WTC11 (cell line): ENCODE measurements around the gene AGBL5. TPM values are rescaled to one million over a fixed set of nuclear protein-coding genes. Genes with fewer than 3 reads are reported as not detected.

Source experiments
- ATAC-seq: fragments of 200-7000 bp; cut with Tn5 transposase; 2 replicates; pipeline ENCODE4 v1.10.0; 2021; ENCODE audit warnings: mild to moderate bottlenecking, moderate library complexity
- CTCF ChIA-PET: fragments of 300-600 bp; sonication (Branson Sonifier 250); formaldehyde crosslinking; loops from one replicate; lab custom pipeline; 2021; ENCODE audit warnings: antibody characterized with exemption; lab: Charles Lee
- POLR2A ChIA-PET: fragments of 350-600 bp; sonication (Branson Sonifier 250); formaldehyde crosslinking; loops from one replicate; lab custom pipeline; 2021; ENCODE audit warnings: antibody characterized with exemption; lab: Charles Lee
- DNase-seq: peaks from one replicate; pipeline ENCODE4 v3.0.0; 2021; ENCODE audit warnings: low spot score
- H3K27ac Mint-ChIP-seq: 2 replicates; pipeline ENCODE4 v1.8.0; 2021; ENCODE audit warnings: mixed read lengths
- H3K27me3 Mint-ChIP-seq: 2 replicates; pipeline ENCODE4 v1.8.0; 2021; ENCODE audit warnings: low read depth, mild to moderate bottlenecking, moderate library complexity, mixed read lengths
- H3K36me3 Mint-ChIP-seq: 2 replicates; pipeline ENCODE4 v1.8.0; 2021; ENCODE audit warnings: mixed read lengths
- H3K4me1 Mint-ChIP-seq: 2 replicates; pipeline ENCODE4 v1.8.0; 2022; ENCODE audit warnings: mixed read lengths
- H3K4me3 Mint-ChIP-seq: 2 replicates; pipeline ENCODE4 v1.8.0; 2021; ENCODE audit warnings: mild to moderate bottlenecking, moderate library complexity, mixed read lengths
- H3K9me3 Mint-ChIP-seq: 2 replicates; pipeline ENCODE4 v1.8.0; 2021; ENCODE audit warnings: mixed read lengths
- CREB1 ChIP-seq: sonication (generic); formaldehyde crosslinking; IDR thresholded peaks from 2 replicates; pipeline ENCODE4 v1.8.0; 2023; ENCODE audit warnings: mild to moderate bottlenecking, missing genetic modification reagents
- EMX1 ChIP-seq: fragments of 250-450 bp; sonication (Bioruptor Pico); IDR thresholded peaks from 2 replicates; pipeline ENCODE4 v1.8.0; 2021; ENCODE audit warnings: mild to moderate bottlenecking
- GABPB1 ChIP-seq: sonication (generic); formaldehyde crosslinking; IDR thresholded peaks from 2 replicates; pipeline ENCODE4 v1.8.1; 2023; ENCODE audit warnings: mild to moderate bottlenecking, missing genetic modification reagents
- SP1 ChIP-seq: sonication (generic); formaldehyde crosslinking; conservative IDR thresholded peaks from 2 replicates; pipeline ENCODE4 v1.8.1; 2022; ENCODE audit warnings: missing genetic modification reagents
- STAT6 ChIP-seq: sonication (generic); formaldehyde crosslinking; conservative IDR thresholded peaks from 2 replicates; pipeline ENCODE4 v1.8.1; 2023; ENCODE audit warnings: mild to moderate bottlenecking, low read depth, missing genetic modification reagents, moderate library complexity
- TEAD1 ChIP-seq: sonication (generic); formaldehyde crosslinking; IDR thresholded peaks from 2 replicates; pipeline ENCODE4 v1.8.0; 2022; ENCODE audit warnings: mild to moderate bottlenecking, missing genetic modification reagents
- USF2 ChIP-seq: sonication (generic); formaldehyde crosslinking; IDR thresholded peaks from 2 replicates; pipeline ENCODE4 v1.8.1; 2023; ENCODE audit warnings: mild to moderate bottlenecking, missing genetic modification reagents, moderate library complexity
- ZNF281 ChIP-seq: sonication (generic); formaldehyde crosslinking; IDR thresholded peaks from 2 replicates; pipeline ENCODE4 v1.8.0; 2023; ENCODE audit warnings: mild to moderate bottlenecking, missing genetic modification reagents
- ZNF416 ChIP-seq: fragments of 250-450 bp; sonication (Bioruptor Pico); IDR thresholded peaks from 2 replicates; pipeline ENCODE4 v1.9.0; 2021; ENCODE audit warnings: mild to moderate bottlenecking, inconsistent platforms
- ZNF512 ChIP-seq: sonication (generic); formaldehyde crosslinking; IDR thresholded peaks from 2 replicates; pipeline ENCODE4 v1.8.1; 2022; ENCODE audit warnings: missing genetic modification reagents, borderline replicate concordance
- total RNA-seq: library from RNA; stranded (reverse); gene quantifications from 3 replicates; pipeline ENCODE4 v1.2.3, GENCODE V29; 2021
- TF ChIP-seq, protein P1 (sequence below): fragments of 250-450 bp; sonication (Bioruptor Pico); IDR thresholded peaks from 2 replicates; pipeline ENCODE4 v2.1.2; 2022; ENCODE audit warnings: mild to moderate bottlenecking, moderate library complexity
- TF ChIP-seq, protein P2 (sequence below): sonication (generic); formaldehyde crosslinking; IDR thresholded peaks from 2 replicates; pipeline ENCODE4 v1.8.1; 2023; ENCODE audit warnings: mild to moderate bottlenecking, moderate library complexity, missing genetic modification reagents
- TF ChIP-seq, protein P3 (sequence below): fragments of 200-600 bp; IDR thresholded peaks from 2 replicates; pipeline ENCODE4 v1.8.0; 2022; ENCODE audit warnings: antibody characterized with exemption
- TF ChIP-seq, protein P4 (sequence below): sonication (generic); formaldehyde crosslinking; IDR thresholded peaks from 2 replicates; pipeline ENCODE4 v1.8.1; 2023; ENCODE audit warnings: mild to moderate bottlenecking, missing genetic modification reagents

AGBL5 gene
- total RNA-seq, 1 experiment from 2014 or later = 43.0 TPM

DNA sequence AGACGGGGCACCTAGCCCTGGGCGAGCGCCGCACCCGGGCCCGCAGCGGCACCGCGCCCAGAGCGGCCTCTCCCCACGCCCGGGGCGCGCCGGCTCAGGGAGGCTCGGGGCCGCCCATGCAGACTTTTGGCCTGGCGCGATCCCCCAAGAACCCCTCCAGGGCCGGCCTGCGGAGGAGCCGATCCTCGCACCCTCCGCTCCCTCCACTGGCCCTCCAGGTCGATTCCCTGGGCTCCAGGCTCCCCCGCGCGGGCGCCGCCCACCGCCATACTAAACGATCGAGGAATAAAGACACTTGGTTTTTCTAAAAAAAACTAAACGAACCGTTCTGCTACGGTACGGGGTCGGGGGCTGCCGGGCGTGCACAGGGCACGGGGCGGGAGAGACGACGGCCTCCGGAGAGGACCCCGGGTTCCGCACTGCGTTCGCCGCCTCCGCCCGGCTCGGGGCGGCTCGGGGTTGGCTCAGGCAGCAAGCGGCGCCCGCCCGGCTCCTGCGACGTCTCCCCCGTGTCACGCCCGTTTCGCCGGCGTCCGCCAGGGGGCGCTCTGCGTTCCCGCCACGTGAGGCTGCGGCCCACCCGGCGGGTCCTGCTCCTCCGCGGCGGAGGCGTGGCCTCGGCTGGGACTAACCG, 34.7 kb downstream of the AGBL5 start (continued):
- TF ChIP-seq ZNF281 (CRISPR knock-in tag) (0 out of 2 replicates have a peak, but pooled peaks have one; percentile 19), STAT6 (CRISPR knock-in tag) (no peak), USF2 (CRISPR knock-in tag) (peak; percentile 87), SP1 (CRISPR knock-in tag) (peak; percentile 87), GABPB1 (CRISPR knock-in tag) (peak; percentile 85), EMX1 (CRISPR knock-in tag) (0 out of 2 replicates have a peak, but pooled peaks have one; percentile 23), CREB1 (CRISPR knock-in tag) (0 out of 2 replicates have a peak, but pooled peaks have one; percentile 50)
- TF ChIP-seq, protein P1, sequence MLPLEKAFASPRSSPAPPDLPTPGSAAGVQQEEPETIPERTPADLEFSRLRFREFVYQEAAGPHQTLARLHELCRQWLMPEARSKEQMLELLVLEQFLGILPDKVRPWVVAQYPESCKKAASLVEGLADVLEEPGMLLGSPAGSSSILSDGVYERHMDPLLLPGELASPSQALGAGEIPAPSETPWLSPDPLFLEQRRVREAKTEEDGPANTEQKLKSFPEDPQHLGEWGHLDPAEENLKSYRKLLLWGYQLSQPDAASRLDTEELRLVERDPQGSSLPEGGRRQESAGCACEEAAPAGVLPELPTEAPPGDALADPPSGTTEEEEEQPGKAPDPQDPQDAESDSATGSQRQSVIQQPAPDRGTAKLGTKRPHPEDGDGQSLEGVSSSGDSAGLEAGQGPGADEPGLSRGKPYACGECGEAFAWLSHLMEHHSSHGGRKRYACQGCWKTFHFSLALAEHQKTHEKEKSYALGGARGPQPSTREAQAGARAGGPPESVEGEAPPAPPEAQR = no peak
- TF ChIP-seq, protein P2, sequence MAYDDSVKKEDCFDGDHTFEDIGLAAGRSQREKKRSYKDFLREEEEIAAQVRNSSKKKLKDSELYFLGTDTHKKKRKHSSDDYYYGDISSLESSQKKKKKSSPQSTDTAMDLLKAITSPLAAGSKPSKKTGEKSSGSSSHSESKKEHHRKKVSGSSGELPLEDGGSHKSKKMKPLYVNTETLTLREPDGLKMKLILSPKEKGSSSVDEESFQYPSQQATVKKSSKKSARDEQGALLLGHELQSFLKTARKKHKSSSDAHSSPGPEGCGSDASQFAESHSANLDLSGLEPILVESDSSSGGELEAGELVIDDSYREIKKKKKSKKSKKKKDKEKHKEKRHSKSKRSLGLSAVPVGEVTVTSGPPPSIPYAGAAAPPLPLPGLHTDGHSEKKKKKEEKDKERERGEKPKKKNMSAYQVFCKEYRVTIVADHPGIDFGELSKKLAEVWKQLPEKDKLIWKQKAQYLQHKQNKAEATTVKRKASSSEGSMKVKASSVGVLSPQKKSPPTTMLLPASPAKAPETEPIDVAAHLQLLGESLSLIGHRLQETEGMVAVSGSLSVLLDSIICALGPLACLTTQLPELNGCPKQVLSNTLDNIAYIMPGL (CRISPR knock-in tag) = peak; percentile 90; the same call in 1 of the 2 replicates
- TF ChIP-seq, protein P3, sequence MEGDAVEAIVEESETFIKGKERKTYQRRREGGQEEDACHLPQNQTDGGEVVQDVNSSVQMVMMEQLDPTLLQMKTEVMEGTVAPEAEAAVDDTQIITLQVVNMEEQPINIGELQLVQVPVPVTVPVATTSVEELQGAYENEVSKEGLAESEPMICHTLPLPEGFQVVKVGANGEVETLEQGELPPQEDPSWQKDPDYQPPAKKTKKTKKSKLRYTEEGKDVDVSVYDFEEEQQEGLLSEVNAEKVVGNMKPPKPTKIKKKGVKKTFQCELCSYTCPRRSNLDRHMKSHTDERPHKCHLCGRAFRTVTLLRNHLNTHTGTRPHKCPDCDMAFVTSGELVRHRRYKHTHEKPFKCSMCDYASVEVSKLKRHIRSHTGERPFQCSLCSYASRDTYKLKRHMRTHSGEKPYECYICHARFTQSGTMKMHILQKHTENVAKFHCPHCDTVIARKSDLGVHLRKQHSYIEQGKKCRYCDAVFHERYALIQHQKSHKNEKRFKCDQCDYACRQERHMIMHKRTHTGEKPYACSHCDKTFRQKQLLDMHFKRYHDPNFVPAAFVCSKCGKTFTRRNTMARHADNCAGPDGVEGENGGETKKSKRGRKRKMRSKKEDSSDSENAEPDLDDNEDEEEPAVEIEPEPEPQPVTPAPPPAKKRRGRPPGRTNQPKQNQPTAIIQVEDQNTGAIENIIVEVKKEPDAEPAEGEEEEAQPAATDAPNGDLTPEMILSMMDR = peak; percentile 98
- TF ChIP-seq, all 79 proteins: peak for 15

- peaks cover 16% of the 10 kb centered on the region for H3K4me1 Mint-ChIP-seq
- POLR2A ChIA-PET = interaction anchor here (0.6 to 2.4 kb wide), 4 partner anchors 15 to 185 kb away, joined by 3 to 9 read pairs (median 6); partner anchors contain the start of genes AGBL5 and OST4
- TF ChIP-seq ZNF281 (CRISPR knock-in tag) = no peak
- TF ChIP-seq ZNF416 (CRISPR knock-in tag) = no peak
- no peak for TF ChIP-seq TEAD1
- peak; percentile 65 for TF ChIP-seq SP1 (CRISPR knock-in tag)
- TF ChIP-seq, protein P4, sequence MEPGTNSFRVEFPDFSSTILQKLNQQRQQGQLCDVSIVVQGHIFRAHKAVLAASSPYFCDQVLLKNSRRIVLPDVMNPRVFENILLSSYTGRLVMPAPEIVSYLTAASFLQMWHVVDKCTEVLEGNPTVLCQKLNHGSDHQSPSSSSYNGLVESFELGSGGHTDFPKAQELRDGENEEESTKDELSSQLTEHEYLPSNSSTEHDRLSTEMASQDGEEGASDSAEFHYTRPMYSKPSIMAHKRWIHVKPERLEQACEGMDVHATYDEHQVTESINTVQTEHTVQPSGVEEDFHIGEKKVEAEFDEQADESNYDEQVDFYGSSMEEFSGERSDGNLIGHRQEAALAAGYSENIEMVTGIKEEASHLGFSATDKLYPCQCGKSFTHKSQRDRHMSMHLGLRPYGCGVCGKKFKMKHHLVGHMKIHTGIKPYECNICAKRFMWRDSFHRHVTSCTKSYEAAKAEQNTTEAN (CRISPR knock-in tag) = 0 out of 2 replicates have a peak, but pooled peaks have one; percentile 45
- no peak for TF ChIP-seq ZNF512 (CRISPR knock-in tag)
Observed at GRCh38 chr2:27086724-27087593, 35.5 kb downstream of the AGBL5 start, which contains the start of gene KHK. KHK (plus strand) TSS chr2:27086772; CDS start chr2:27087260, 488 bp downstream.

More at GRCh38 chr2:27086724-27087593, 35.5 kb downstream of the AGBL5 start, which contains the start of gene KHK:
- CTCF ChIA-PET = interaction anchor here (0.6 to 6.4 kb wide), 30 partner anchors 8 to 293 kb away, joined by 3 to 50 read pairs (median 4); partner anchors contain the start of genes ABHD1, AGBL5, EMILIN1 and OST4
- DNase-seq (peak; percentile 67), ATAC-seq (peak; percentile 37)
- H3K27ac Mint-ChIP-seq = no peak within 1 kb of the TSS
- peaks cover 23% of the 10 kb centered on the region for H3K27me3 Mint-ChIP-seq
- H3K9me3 Mint-ChIP-seq = no peaks in the 10 kb centered on the region
- H3K36me3 Mint-ChIP-seq = no peaks in the 10 kb centered on the region
- peak within 1 kb of the TSS; percentile 84 for H3K4me3 Mint-ChIP-seq
